GM19035 (cell line): ENCODE results near the gene KDM5B.
A peak's percentile ranks its signal among the peaks of the same experiment; 100 is the strongest.
"Not testable (repeated sequence)": the region's sequence is repeated elsewhere in the genome, so short reads cannot be mapped to it uniquely, and the experiment has no call there.

ENCODE experiments used
- ATAC-seq: cut with Tn5 transposase; IDR thresholded peaks from one replicate; pipeline ENCODE4 v1.9.1; 2021; ENCODE audit not compliant: unreplicated experiment

KDM5B gene

DNA sequence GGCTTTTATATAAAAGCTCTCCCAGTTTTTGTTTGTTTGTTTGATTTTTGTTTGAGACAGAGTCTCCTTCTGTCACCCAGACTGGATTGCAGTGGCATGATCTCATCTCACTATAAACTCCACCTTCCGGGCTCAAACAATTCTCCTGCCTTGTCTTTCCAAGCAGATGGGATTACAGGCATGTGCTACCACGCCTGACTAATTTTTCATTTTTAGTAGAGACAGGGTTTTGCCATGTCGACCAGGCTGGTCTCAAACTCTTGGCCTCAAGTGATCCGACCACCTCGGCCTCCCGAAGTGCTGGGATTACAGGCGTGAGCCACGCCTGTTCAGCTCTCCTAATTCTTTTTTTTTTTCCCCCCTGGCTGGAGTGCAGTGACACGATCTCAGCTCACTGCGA, 6.9 kb upstream of the KDM5B start:
- ATAC-seq, result no peak

DNA sequence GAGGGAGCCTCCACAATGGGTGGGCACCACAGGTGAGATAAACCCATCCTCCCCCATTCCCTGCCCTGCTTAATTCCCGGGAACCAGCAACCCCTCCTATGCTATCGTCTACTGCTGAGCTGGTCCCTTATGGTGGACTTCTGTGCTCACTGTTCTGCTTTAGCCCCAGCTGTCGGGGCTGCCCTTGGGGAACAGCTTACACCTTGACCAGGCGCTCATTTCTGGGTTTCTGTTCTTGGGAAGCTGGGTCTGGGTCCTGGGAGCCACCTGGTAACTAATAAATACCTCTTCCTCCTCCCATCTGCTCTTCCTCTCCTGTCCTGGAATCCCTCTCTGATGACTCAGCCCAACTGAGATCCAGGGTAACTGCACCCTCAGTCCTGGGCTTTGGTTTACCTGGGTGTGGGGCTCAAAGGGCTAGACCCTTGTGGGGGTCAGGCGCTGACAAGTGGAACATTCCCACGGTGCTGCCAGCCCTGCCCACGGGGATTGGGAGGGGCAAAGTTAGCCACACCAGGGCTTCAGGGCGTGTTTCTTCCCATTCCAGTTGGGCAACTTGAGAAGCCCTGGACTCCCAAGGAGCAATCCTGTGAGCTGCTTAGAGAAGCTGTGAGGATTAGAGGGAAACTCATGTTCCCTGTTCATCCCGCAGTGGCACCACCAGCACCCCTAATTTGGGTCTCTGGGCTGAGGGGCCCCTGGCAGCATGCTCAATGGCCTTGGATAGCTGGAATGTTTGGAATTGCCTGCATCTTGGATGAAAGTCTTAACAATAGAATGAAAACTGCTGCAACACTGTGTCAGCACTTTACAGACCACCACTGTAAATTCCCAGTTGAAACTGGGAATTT, 4.2 kb upstream of the KDM5B start:
- no peak for ATAC-seq

DNA sequence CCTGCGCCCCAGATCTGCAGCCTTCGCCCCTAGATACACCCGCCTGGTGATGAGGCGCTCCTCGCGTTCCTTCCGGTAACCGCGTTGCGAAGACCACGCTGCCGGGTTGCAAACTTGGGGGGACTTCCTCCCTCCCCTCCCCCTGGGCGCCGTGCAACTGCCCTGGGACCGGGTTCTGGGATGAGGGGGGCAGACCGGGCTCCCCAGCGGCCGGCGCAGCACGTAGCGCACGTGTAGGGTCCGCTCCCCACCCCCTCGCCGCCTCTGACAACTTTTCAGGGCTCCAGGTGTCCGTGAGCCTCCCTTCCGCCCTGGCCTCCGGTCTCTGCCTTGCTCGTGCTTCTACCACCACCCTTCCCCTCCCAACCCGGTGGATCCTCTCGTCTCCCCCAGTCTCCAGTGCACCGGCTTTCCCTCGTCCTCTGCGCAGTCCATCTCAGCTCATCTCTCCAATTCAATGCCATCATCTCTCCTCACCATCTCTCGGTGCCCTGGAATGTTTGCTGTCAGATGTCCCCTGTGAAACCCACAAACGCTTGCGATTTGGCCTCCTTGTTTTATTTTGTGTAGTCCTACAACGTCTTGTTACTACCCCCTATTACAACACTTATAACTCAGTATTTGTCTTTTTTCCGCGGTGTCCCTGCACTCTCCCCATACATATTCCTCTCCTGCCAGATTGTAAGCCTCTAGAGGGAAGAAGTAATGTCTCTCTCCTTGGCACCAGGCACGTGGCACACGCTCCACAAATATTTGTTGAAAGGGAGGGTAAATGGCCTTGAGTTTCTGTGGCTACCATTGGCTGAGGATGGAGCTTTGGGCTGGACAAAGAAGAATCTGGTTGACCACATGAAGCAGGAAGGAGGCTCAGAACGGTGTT, 3.3 kb upstream of the KDM5B start:
- ATAC-seq, result peak; percentile 22

DNA sequence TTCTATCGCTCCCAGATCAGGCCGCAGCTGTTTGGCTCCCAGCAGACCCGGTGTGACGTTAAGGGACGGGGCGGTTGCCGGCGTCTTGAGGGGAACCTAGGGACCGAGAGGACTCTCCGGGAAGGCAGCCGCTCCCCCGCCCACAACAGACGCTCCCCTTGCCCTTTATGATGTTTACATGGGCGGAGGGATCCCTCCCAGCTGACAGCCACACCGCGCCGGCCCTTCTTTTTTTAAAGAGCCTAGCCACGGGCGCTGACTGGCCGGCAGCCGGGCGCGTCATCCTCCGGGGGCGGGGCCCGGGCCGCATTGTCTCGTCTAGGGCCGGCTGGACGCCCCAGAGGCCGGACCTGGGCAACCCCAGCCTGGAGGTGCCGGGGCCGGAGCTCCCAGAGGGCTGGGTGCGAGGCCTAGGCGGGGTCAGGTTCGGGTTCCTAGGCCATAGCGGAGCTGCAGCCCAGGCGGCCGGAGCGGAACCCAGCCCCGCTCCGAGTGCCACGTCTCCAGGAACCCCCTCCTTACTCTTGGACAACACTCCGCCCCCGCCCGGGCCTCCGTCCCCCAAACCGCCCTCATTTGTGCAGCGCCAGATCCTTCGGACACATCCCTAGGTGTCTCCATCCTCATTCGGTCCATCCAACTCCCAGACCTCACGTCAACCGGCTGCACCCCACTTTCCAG, 2.5 kb upstream of the KDM5B start, which contains the start of gene PCAT6:
Gene PCAT6, plus strand, starts transcription at position 340 of the 681 bp plus-strand sequence.
- ATAC-seq, result peak; percentile 87

DNA sequence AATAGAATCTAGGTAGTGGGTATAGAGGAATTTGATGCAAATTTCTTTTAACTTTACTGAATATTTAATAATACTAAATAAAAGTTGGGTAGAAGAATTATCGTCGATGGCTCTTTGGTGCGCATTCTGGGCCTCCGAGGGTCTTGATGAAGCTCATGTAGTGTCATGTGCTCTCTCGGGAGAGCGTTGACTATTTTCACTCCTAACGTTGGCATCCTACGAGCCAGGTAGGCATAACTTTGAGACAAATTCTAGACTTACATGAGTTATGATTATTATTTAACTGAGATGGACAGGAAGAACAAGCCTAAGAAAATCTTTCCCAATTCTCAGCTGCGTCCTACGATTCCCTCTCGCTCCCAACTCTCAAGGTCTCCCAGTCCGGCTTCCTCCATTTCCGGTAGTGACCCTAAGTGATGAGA, 2.0 kb upstream of the KDM5B start:
- no peak for ATAC-seq

DNA sequence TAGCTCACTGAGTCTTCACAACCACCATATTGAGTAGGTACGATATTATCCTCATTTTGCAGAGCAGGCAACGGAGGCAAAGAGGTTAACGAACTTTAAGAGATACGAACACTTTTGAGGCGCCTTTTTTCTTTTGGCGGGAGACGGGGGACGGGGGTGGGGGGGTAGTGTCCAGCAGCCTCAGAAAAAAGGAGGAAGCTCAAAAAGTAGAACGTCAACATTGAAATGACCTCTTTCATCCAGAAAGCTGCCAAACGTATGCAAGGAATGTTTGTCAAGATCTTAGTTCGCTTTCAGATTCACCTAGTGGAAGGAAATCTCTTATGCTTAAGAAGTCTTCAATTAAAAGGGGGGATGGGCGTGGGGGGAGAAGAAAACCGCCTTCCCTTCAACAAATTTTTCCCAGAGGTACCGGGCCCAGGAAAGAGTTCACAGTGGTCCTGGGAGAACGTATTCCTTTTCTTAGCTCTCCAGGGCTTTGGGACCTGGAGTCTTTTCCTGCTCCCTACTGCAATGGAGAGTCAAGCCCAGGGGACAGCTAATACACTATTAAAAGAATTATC, 1.5 kb upstream of the KDM5B start:
- no peak for ATAC-seq

DNA sequence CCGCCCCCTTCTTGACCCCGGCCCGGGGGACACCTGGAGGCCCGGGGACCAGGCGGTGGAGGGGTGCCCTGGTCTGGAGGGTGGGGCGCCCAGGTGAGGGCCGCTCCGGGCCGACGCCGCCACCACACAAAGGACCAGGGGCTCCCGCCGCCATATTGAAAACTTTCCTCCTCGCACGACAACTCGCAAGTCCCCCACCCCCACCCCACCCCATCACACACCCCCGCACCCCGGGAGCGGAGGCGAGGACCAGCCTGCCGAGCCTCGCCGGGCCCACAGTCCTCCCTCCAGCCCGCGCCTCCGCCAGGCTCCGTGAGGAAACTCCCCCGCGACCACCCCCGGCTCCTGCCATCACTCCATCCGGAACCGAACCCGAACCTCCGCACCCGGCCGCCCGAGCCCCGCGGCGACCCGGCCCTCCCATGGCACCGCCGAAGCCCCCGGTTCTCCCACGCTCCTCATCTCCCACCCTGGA, 733 bp downstream of the KDM5B start:
- ATAC-seq, result no peak

DNA sequence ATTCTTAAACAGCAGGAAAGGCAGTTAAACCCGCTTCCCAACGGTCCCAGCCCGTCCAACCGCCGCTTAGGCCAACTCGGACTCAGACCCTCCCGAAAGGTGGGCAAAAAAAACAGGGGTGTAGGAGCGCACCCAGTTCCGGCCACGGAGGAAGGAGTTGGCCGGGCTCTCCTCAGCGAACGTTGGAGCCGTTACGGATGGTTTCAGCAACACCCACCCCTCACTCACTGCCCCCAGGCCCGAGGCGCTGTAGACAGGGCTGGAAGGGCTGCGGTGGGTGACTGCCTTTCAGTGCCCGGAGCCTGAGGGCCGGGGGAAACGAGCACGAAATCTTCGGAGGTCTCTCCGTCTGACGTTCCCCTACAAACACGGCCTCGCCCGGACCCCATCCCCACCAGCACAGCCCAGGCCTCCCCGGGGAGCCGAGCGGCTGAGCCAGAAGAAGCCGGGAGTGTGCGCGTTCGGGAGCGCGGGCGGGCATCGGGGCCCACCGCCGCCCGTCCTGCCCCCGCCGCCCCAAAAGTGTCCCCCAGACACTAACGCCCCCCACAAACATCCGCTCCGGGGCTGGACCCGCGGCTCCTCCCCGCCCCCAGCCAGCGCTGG, 1.3 kb downstream of the KDM5B start:
- ATAC-seq, result no peak

DNA sequence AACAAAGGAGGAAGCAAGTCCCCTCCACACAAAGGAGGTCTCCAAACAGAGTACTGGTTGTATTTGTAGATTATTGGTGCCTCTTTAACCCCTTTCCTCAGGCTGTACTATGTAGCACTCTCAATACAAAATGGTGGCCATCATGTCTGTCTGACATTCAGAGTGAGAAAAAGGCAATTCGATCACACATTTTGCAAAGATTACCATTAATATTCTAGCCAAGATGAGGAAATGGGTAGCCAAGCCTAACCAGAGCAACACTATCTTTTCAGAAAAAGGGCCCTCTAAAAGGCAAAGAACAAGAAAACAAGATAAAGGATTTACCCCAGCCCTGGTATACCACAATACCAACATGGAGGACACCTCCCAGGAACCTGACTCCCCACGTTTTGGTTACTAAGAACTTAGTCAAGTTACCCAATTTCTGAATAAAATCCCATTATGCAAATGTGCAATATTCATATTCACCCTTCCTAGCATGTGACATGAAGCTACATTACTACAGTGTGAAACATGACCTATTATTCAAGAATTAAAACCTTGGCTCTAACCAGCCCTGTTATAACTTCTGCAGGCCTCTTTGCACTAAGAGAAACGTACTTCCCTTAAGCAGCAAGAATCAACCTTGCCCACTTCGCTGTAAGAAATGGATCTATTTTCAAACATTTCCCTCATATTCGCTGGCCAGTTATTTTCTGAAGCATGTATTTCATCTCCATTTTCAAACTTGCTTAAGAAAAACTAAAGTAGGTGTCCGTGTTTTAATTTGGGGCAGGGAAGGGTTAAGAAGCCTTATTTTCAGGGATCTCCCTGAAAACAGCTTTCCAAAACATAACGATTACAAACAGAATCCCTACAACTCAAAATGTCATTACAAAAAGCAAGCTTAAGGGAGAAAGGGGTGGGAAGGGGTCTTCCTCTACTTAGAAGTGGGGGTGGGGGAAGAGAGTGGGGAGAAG, 2.1 kb downstream of the KDM5B start:
- no peak for ATAC-seq

DNA sequence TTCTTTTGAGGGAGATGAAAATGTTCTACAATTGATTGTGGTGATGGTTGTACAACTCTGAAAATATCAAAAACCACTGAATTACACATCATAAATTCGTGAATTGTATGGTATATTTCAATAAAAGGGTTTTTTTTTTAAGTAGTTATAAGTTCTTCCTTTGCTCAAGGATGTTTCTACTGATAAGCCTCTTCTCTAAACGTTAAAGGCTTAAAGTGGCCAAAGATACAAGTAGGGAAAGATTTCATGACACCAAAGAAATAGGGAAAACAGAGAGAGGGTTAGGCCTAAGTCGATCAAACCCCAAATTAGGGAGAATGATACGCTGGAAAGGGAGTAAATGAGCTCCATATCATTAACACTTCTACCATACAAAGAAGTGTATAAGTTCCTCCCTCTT, 4.1 kb downstream of the KDM5B start:
- no peak for ATAC-seq

DNA sequence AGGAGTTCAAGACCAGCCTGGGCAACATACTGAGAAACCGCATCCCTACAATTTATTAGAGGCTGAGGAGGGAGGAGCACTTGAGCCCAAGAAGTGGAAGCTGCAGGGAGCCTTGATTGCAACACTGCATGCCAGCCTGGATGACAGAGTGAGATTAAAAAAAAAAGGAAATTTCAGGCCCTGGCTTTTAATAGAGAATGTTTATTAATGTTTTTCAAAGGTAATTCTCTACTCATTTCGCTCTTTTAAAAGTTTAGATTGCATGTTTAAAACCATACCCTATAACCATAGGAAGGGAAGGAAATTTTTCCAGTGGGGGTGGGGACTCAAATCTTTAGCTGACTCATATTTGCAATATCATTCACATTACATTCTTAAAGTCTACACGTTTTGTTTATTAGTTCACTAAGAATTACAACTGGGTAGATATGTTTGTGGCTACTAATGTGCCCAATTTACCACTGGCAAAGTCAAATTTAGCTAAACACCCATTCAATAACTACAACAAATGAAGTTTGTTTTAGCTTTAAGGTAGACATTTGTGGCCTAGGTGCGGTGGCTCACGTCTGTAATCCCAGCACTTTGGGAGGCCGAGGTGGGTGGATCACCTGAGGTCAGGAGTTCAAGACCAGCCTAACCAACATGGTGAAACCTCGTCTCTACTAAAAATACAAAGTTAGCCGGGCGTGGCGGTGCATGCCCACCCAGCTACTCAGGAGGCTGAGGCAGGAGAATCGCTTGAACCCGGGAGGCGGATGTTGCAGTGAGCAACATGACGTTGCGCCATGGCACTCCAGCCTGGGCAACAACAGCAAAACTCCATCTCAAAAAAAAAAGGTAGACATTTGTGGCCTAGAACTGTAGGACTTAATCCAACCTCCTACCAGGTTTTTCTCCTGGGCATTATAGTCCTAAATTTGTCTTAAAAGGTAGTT, 5.0 kb downstream of the KDM5B start:
- no peak for ATAC-seq

DNA sequence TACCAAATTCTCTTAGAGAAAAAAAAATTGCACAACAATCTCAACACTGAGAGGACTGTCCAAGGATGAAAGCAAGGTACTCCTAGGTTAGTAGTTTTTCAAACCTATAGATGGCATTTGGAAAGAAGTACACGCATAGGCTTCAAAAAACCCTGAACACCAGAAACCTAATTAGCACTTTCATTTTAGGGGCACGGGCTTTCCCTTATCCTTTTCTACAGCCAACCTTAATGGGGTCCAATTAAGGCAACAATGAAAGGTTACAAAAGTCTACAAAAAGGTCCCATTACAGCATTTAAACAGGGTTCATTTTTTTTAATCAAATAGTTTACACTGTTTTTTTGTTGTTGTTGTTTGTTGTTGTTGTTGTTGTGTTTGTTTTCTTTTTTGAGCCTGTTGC, 6.2 kb downstream of the KDM5B start:
- ATAC-seq, result no peak

DNA sequence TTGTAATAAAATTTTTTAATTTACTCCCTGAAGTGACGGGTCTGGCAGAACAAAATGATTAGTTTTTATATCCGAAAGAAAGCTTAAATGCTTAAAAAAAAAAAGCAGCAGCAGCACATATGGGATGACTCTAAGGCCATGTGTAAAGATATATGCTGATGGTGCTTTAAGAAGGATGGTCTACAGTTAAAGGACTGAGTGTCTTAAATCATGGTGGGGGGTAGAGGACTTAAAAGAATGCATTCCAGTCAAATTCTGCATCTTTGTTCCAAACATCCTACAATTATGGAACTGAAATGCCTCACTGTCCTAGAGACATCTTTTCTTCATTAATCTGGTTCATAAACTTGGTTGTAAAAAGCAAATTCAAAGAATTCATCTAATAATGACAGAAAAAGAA, 7.0 kb downstream of the KDM5B start:
- ATAC-seq, result no peak

DNA sequence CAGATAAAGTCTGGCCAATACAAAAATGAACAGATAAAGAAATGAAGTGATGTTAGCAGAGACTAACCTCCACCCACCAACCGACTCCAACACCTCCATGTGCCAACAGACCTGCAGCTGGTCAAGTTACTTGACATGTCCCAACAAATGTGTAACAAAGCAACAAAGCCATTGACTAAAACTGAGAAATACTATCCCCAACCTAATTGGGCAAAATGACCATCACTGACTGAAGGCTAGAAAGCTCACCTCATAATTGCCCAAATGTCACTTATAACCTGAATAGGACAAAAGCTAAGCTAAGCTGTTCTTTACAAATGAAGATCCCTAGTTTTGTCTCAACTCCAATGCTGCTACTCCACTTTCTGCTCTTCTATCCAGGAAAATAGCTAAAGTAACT, 7.5 kb downstream of the KDM5B start:
- no peak for ATAC-seq

DNA sequence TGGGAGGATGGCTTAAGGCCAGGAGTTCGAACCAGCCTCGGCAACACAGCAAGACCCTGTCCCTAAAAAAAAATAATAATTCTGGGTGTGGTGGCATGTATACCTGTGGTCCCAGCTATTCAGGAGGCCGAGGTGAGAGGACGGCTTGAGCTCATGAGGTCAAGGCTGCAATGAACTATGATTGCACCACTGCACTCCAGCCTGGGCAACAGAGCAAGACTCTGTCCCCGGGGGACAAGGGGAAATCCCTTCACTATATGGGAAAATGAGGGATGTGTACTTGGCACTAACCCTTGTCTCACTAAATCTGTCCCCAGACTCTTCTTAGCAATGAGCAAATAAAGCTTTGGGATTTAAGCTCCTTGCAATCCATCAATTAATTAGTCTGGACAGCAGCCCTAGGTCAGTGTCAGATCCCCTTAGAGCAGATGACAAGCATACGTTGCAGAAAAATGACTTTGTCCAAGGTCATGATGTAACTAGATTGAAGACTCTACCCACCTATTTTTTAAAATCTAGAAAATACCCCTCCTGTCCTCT, 9.4 kb downstream of the KDM5B start:
- ATAC-seq, result no peak

DNA sequence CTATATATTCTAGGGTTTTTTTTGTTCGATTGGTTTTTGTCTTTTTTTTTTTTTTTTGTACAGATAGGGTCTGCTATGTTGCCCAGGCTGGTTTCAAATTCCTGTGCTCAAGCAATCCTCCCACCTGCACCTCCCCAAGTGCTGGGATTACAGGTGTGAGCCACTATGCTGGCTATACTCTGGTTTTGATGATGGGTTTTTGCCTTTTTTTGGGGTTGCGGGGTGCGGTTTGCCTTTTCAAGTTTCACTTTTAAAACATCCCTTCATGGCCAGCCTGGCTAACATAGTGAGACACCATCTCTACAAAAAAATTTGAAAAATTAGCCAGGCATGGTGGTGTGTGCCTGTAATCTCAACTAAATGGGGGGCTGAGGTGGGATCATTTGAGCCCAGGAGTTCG, 10.0 kb downstream of the KDM5B start:
- ATAC-seq, result no peak

DNA sequence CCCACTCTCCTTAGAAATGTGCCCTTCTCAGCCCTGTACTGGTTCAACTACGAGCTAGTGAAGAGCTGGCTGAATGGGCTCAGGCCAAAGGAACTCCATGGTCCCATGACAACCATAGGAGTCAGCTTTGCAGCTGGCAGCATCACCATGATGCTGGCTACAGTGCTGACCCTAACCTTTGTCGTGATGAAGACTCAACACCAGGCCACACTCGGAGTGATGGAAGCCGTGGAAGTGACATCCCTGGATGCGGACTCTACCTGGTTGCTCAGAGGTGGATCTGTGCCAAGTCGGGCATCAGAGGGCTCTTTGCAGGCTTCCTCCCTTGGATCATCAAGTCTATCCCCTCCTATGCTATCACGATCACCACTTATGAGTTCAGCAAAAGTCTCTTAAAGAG, 11.6 kb downstream of the KDM5B start:
- ATAC-seq, result no peak

DNA sequence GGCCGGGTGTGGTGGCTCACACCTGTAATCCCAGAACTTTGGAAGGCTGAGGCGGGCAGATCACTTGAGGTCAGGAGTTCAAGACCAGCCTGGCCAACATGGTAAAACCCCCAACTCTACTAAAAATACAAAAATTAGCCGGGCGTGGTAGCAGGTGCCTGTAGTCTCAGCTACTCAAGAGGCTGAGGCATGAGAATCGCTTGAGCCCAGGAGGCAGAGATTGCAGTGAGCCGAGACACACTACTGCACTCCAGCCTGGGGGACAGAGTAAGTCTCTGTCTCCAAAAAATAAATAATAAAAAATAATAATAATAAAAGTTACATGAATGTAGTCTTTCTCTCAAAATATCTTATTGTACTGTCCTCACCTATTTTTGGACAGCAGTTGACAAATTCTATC, 13.3 kb downstream of the KDM5B start:
- ATAC-seq, result not testable (repeated sequence)
